Limb (tissue), 2 donors: ENCODE measurements around the gene CHST1.

ENCODE experiments used
- DNase-seq, 2 donors: peaks; one replicate each; pipeline ENCODE4 v3.0.0-alpha.2; 2016; ENCODE audit errors: extremely low spot score in 2 of 2

The CHST1 gene

DNA sequence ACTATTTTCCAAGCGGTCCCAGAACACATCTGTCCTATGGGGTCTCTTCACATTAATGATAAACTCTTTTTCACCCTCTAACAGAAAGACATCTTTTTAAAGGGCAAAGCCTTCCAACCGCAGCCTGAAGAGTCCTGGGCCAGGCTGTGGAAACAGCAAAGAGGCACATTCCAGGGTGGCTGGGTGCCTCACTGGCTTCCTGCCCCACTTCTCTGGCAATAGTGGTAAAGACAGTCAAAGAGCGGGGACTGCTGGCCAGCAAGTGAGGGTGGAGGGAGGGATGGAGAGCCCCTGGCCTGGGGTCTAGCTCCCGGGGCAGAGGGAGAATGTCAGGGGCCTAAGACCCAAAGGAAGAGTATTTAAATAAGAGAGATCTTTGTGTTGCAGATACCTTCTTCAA lies 10.2 kb upstream of the CHST1 start:
- DNase-seq = no peak

DNA sequence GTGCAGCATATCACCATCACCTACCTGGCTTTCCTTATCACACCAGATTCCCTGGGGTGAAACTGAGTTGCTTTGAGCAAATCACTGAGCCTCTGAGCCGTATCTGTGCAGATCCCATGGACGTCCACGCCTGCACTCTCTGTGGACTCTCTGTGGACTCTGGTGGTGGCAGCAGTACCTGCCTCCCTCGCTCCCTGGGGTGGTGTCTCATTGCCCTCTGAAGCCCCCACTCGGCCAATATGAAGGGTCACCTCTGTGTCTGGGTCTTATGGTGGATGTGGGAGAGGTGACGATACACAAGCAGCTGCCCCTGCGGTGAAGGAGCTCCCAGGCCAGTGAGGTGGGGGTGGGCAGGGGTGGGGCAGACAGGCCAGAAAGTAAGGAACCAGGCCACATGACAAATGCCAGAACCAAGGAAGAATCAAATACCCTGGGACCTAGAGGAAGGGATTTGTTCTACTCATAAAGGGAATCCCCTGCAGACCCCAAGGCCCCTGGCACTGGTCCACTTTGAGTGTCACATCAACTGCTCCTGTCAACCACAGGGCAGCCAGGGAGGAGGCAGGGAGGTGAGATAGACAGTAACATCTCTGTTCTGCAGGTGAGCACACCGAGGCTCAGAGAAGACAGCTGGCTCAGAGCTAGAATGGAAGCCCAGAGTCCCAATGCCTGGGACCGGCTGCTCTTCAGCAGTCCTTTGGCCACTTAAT lies 9.2 kb upstream of the CHST1 start:
- DNase-seq = no peak

DNA sequence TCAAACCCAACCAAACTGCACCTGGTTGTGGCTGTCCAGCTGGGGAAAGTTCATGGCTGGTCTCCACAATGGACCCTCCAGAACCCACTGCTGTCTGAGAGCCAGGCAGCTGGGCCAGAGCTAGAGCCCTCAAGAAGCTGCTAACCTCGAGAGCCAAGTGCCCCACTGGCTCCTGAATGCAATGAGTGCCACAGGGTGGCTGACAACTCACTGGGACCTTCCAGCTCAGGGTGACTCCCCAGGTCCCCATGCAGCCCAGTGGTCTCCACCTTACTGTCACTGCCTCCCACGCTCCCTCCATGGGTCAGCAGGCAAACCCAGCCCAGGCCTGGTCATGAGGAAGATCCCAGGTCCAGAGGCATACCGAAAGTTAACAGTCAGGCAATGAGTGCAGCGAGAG lies 8.0 kb upstream of the CHST1 start:
- no peak for DNase-seq

DNA sequence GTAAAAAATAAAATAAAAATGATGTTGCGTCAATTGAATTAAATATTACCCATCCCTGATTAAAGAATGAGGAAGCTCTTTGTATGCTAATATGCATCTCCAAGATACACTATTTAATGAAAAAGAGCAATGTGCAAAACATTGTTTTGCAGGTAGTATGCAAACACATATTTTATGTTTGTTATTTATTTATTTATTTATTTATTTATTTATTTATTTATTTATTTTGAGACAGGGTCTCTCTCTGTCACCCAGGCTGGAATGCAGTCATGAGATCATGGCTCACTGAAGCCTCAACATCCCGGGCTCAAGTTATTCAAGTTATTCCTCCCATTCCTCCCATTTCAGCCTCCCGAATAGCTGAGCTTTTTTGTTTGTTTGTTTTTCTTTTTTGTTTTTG lies 7.2 kb upstream of the CHST1 start:
- DNase-seq = no peak

DNA sequence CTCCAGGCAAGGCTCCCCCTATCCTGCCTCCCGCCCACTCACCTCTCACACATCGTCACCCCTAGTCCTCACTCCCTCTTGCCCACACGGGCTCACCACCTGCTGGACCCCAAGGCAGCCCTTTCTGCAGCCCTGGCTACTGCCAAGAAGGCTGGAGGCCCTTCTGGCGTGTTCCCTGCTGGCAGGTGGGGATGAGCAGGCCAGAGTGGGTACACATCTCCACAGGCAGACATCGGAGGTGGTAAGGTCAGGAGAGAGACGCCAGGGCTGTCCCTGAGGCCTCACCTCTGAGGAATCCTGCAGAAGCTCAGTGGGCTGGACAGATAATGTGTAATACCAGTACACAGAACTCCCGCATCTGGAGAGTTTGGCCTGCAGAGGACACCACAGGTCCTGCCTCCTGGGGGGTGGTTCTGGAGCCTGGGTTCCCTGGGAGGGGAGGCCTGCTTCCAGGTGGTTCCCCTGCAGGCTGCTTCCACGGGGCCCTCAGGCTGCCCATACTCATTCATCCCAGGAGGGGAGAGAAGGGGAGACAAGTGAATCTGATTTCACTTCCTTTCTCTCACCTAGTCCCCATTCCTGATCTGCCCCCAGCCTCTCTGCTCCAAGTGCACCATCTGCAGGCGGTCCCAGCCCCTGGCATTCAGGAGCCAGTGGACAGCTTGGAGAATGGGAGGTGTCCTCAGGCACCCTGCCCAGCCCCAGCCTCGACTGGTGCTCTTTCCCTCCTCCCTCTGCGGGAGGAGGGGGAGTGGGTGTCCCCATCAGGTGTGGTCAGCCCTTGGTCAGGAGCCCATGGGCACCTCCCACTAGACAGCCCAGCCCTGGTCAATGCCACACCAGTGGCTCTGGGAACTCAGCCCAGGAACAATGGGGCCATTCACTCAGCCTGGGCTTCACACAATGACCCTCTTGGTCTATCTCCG lies 6.1 kb upstream of the CHST1 start:
- no peak for DNase-seq

DNA sequence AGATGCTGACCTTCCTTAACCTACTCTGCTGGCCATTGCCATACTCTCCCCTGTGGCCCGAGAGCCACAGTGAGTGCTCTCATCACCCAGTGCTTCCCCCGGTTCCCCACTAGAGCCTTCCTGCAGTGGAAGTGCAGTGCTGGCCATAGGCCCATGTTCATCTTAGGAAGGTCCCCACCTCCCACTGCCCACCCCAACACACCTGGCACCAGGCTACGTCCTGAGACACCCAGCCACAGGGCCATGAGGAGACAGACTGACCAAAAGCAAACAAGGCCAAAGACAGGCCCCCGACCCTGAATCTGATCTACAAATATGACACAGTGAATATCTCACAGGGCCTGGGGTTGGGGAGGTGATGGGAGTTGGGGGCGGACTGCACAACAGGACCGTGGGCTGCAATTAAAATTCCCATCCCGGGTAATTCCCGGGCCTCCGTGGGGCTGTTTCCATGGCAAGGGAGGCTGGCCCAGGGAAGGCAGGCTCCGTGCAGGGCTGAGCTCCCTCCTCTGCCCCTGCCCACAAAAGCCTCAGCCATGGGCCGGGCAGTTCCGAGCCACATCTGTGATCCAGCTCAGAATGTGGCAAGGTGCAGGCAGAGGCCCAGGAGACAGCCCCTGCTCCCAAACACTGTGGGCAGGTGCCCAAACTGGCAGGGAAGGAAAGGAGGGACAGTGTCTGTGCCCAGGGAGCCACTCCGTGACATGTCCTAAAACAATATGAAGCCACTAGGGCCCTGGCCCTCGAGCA lies 5.1 kb upstream of the CHST1 start:
- no peak for DNase-seq

DNA sequence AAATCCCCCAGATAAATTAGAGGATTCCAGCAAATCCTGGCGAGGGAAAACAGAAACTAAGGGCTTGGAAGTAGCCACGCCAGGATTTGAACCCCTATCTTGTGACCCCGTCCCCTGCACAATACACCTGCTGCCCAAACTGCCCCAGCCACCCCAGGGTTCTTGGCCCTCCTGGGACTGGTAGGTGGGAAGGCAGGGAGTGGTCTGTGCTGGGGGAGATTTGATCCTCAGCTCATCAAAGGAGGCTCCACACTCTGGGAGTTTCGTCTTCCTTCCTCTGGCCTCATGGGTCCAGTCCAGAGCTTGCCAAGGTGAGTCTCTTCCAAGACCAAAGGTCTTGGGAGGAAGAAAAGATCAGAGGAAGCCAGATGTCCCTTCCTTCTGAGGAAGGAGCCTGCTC lies 4.5 kb upstream of the CHST1 start:
- DNase-seq = no peak

DNA sequence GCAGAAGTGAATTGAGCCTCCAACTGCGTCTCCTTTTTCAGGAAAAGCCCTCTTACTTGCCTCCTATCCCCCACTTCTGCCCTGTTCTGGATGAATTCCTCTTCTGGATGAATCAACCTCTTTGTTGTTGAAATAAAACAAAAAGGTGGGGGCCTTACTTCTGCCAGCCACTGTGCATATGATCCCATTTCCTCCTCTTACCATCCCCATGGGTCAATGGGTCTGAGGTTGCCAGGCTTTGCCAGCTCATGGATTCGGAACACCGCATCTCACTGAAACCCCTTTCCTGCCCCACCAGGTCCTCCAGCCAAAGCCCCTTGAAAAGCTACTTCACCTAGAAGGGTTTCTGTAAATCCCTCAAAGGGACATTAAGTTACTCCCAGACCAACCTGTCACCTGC lies 3.7 kb upstream of the CHST1 start:
- no peak for DNase-seq

DNA sequence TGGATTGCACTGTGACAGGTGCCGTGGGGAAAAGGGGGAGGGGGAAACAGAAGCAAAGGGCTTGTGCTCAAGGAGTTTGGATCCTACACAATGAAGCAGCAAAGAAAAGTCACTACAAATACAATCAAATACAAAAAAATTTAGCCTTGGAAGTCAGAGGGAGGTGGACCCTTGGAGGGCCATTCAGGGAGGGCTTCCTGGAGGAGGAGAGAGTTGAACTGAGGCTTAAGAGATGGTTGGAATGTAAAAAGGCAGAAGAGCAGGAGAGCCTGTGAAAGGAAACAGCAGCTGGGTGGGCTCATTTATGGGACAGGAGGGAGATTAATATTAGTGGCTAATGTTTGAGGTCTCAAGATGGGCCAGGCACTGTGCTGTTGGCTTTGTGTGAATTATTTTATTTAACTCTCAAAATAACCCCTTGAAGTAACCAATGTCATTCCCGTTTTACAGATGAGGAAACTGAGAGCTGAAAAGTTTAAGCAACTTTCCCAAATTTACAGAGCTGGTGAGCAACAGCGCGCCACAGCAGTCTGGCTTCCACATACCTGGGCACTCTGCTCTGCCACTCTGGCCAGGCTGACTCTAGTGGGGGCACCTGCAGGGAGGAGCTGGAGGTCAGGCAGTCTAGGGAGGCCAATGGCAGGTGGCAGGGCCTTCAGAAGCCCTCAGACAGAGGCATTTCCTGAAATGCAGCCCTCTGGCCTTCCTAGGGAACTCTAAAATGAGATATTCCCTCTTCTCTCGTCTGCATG lies 2.7 kb upstream of the CHST1 start:
- no peak for DNase-seq

DNA sequence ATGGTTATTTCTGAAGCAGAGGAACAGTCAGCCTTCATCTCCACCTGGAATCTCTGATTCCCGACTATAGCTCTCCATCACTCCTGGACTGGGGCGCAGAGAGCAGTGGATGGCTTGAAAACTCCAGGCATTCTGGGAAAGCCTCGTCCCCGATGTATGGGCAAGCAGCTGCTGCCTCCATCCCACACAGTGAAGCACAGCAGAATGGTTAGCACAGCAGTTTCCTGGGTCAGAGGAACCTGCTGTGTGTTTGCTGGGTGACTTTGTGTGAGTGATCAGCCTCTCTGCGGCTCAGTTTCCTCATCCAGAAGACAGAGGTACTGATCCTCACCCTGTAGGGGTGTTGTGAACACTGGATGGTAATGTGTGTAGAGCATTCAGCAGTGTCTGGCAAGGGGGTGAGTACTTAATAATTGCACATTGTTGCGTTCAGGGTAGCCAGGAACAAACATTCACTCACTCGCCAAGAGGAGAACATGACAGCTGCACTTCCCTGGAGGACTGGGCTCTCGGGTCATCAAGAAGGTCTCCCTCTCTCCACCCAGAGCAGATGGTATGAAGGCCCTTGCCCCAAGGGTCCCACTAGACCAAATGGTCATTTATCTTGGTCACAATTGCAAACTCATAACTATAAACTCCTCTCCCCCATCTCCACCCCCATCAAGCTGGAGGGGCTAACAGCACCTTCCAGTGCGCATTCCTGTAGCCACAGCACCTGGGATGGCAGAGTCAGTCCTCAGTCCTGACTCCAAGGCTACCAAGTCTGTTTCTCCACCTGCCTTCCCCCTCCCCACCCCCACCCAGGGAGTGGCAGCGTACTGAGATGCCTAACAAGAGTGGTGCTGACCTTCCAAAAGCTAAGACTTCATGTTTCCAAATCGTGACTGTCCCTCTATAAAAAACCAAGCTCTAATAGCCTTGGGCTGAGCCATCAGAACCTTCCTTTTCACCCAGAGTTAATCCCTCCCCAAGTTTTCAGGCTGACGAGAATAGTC lies 1.5 kb upstream of the CHST1 start:
- DNase-seq = no peak

DNA sequence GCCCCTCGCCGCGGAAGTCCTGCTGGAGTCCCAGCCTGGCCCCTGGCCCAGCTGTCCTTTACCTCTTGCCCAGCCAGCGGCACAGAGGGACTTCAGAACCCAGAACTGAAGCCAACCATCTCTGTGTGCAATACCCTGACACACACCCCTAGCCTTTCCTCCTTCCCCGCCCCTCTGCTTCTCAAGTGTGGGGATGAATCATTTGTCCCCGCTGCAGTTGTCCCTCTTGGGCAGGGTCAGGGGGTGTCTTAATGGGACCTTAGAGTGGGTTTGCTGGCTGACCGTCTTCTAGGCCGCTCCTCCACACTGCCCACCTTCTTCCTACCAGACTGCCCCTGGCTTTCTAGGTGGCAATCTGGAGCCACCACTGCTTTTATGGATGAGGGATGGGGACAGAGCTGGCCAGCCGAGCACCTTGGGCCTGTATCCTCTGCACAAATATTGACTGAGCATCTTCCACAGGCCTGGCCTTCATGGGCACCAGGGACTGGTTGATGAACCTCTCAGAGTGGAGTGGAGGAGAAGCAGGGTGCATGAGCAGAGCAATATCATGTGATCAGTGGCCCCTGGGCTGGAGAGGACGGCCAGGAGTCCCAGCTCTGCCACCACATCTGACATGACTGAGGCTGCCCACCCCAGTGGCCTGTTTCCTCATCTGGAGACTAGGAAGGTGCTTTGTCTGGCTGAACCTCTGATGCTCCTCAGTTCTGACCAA lies 668 bp upstream of the CHST1 start:
- no peak for DNase-seq

DNA sequence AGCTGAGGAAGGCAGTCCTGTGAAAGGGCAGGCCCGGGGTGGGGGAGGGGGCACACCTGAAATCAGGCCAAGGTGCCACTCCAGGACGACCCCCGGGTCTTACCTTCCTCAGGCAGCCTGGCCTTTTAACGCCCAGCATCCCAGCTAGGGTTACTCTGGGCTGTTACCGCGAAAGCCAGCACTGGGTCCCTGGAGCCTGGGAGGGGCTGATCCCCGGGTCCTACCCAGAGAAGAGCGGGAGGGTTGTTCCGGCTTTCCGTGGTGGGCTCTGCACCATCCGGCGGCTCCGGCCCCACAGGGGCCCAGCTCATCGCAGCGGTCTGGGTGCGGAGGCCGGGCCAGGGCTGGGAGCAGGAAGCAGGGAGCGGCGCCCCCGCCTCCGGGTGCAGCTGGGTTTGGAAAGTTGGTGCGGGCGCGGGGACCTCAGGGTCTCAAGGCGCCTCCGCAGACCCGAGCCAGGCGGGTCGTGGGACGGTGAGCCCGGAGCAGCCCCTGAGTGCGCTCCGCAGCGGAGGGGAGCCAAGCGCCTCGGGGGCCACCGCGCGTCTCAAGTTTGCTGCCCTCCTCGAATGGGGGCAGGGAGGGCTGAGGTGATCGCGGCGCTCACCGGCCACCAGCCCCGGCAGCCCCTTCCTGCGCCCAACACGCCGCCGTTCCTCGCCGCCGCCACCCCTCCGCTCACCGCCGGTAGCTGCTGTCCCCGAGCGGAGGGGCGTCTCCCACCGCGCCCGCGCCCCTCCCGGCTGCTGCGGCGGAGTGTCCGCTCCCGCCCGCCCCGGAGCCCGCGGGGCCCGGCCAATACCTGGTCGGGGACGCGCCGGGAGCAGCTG lies 831 bp downstream of the CHST1 start:
- no peak for DNase-seq

DNA sequence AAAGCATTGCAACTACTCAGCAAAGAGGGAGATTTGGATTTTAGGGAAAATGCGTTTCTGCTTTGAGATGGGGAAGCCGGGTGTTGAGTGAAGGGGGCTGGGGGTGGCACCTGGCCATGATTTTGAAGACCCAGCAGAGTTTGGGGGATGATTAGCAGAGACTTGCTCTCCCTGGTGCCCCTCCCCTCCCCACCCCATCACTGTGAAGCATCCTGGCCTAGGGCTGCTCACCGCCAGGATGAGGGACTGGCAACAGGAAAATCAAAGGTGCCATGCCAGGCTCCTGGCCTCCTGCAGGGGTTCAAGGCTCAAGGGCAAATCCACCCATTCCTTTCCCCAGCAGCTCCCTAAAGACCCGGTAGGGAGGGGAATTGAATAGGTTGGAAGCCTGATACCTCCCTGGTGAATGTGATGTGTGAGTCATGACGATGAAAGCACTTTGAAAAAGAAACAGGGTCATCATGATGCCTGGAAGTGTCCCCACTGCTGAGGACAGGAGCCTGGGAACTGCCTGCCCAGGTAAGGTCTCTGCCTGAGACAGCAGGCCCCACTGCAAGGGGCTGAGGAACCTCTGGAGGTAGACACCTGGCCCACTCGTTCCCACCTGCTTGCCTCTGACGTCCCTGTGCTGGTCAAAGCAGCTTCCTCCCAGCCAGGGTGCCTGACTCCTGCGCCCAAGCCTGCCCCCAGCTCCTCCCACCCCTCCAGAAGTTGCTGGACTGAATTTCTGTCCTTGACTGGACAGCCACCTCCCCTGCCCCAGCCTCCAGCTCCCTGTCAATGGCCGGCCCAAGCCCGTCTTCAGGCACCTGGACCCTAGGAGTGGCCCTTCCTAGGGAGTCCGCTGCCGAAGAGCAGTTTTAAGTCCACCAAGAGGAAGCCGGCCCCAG lies 1.7 kb downstream of the CHST1 start:
- DNase-seq = no peak

DNA sequence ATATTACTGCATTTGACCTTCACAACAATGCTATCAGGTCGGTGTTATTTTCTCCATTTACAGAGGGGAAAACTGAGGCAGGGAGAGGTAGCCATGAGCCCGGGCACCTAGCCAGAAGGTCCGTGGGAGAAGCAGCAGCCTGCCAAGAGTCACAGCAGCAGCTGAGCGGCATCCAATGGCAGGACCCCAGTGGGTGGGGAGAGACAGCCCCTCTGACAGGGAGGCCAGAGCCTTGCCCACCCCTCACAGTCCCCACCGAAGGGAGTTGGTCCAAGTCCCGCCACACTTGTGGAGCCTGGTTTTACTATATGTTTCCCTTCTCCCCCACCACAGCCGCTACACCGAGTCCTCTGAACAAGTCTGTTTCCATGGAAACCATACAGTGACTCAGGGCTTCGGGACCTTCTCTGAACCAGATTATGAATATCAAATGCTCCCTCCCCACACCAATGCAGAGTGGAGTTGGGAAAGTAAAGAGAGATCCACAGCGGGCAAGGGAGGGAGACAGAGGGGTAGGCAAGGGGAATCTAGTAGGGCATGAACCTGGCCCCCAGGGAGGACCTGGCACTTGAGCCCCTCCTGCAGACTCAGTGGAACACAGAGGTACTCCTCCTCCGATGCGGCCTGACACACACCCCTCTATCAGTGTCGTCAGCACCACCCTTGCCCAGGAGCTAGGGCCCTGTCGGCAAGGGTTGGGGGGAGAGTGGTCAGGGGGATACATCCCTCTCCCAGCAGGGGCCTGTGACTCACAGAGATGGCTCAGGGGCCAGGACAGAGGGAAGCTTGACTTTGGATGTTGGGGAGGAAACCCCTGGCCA lies 2.5 kb downstream of the CHST1 start:
- DNase-seq = peak; percentile 73

DNA sequence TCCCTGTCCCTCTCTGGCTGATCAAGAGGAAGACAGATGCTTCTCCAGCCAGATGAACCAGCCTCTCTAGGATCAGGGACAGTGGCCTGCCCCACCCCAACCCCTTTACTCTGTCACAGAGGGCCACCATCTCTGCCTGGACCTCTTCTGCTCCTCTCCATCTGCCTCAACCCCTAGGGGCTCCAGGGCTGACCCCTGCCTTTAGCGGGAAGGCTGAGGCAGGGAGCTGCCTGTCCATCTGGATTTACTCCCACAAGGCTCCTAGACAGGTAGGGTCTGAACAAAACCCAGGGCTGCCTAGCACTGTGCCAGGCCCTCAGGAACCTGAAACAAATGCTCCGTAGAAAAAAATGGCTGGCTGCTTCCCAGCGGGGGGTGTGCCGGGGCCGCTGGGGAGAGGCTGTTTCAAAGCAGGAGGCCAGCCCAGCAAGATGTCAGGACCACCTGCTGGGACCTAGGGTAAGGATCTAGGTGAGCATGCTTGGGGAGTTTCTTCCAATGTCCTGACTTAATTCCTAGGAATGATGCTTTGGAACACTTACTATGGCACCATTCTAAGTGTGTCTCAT lies 3.2 kb downstream of the CHST1 start:
- no peak for DNase-seq

DNA sequence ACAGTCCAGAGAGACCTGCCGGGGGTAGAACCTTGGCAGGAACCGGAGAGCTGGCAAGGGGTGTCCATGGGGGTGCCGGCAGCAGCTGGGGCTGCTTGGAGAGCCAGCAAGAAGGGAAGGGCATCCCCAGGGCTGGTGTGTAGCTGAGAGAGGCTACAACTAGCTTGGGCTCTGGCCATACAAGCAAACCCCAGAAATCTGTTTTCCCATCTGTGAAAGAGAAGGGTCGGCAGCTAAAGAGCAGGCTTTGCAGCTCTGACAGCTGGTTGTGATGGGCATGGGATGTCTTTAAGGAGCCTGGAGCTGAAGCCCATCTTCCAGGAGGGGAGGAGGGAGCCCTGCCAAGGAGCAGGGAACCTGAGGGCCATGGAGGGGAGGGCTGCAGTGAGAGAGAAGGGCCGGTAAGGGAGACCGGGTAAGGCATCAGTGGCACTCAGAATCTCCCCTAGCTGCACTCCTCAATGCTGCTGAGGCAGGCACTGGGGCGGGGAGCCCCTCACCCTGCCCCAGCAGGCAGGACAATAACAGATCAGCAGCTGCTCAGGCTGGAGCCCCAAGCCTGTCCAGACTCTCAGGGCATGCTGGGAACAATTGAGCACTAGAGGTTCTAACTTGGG lies 3.9 kb downstream of the CHST1 start:
- DNase-seq = no peak
